Measurements from ENCODE around the gene RGS19. TPM values are rescaled to one million over a fixed set of nuclear protein-coding genes. Genes with fewer than 3 reads are reported as not detected.

RGS19 gene
- total and polyA plus RNA-seq, 2 donors from 2014 or later = 6.8 to 20.2 TPM

GRCh38 chr20:64038224-64038564 is 41.1 kb downstream of the RGS19 start:
- intact Hi-C loops (cut with DNase I) = no loop called here
- no peak for TF ChIP-seq CTCF (IDR thresholded peaks at IDR 0.05; ENCODE audit: borderline replicate concordance, extremely low read depth, insufficient read depth)
- peaks cover 0 to 14% (median 0%) of the 10 kb centered on the region in 3 donors for H3K4me1 ChIP-seq (ENCODE audit: control insufficient read depth in 2 of 3, insufficient read depth in 2 of 3, low read depth in 1 of 3, low read length in 3 of 3)
- no peaks in the 10 kb centered on the region for H3K9me3 ChIP-seq (ENCODE audit: control insufficient read depth in 2 of 3, insufficient read depth in 1 of 3, low read length in 3 of 3)
- H3K4me3 ChIP-seq (ENCODE audit: low read length in 3 of 3) = no peak overlapping the region
- FAIRE-seq (no peak), DNase-seq (peak in 4 of 5 donors; percentile 46 to 78 (median 50))
- H3K27ac ChIP-seq (ENCODE audit: low read depth in 2 of 2, low read length in 2 of 2) = no peak overlapping the region
- peaks cover 0 to 4% (median 0%) of the 10 kb centered on the region in 3 donors for H3K36me3 ChIP-seq (ENCODE audit: control insufficient read depth in 2 of 3, insufficient read depth in 3 of 3, low read length in 3 of 3)
- peaks cover 2% of the 10 kb centered on the region for H3K27me3 ChIP-seq (ENCODE audit: control insufficient read depth, insufficient read depth, low read length)
- H3K9ac ChIP-seq (ENCODE audit: low read length in 3 of 3) = no peak overlapping the region

- Histone ChIP-seq H3K36me3 (ENCODE audit: control insufficient read depth in 2 of 3, insufficient read depth in 3 of 3, low read length in 3 of 3) (peaks cover 0 to 4% (median 0%) of the 10 kb centered on the region in 3 donors), H3K9ac (ENCODE audit: low read length in 3 of 3) (no peak overlapping the region), H3K9me3 (ENCODE audit: control insufficient read depth in 2 of 3, insufficient read depth in 1 of 3, low read length in 3 of 3) (no peaks in the 10 kb centered on the region), H3K27me3 (ENCODE audit: control insufficient read depth, insufficient read depth, low read length) (peaks cover 2% of the 10 kb centered on the region), H3K4me1 (ENCODE audit: control insufficient read depth in 2 of 3, insufficient read depth in 2 of 3, low read depth in 1 of 3, low read length in 3 of 3) (peaks cover 0 to 14% (median 0%) of the 10 kb centered on the region in 3 donors), H3K27ac (ENCODE audit: low read depth in 2 of 2, low read length in 2 of 2) (no peak overlapping the region), H3K4me3 (ENCODE audit: low read length in 3 of 3) (no peak overlapping the region)
- TF ChIP-seq CTCF (IDR thresholded peaks at IDR 0.05; ENCODE audit: borderline replicate concordance, extremely low read depth, insufficient read depth) = no peak
- intact Hi-C loops (cut with DNase I) = no loop called here
- no peak for FAIRE-seq
- DNase-seq = peak in 2 of 5 donors; percentile 16 to 73
Measured at GRCh38 chr20:64037498-64038213, 41.7 kb downstream of the RGS19 start.

GRCh38 chr20:64037199-64037497 is 42.2 kb downstream of the RGS19 start:
- H3K27me3 ChIP-seq (ENCODE audit: control insufficient read depth, insufficient read depth, low read length) = peaks cover 2% of the 10 kb centered on the region
- no peaks in the 10 kb centered on the region for H3K9me3 ChIP-seq (ENCODE audit: control insufficient read depth in 2 of 3, insufficient read depth in 1 of 3, low read length in 3 of 3)
- H3K4me3 ChIP-seq (ENCODE audit: low read length in 3 of 3) = no peak overlapping the region
- H3K4me1 ChIP-seq (ENCODE audit: control insufficient read depth in 2 of 3, insufficient read depth in 2 of 3, low read depth in 1 of 3, low read length in 3 of 3) = peaks cover 0 to 14% (median 0%) of the 10 kb centered on the region in 3 donors
- TF ChIP-seq CTCF (IDR thresholded peaks at IDR 0.05; ENCODE audit: borderline replicate concordance, extremely low read depth, insufficient read depth) = no peak
- H3K9ac ChIP-seq (ENCODE audit: low read length in 3 of 3) = no peak overlapping the region
- intact Hi-C loops (cut with DNase I) = no loop called here
- DNase-seq (no peak), FAIRE-seq (no peak)
- H3K27ac ChIP-seq (ENCODE audit: low read depth in 2 of 2, low read length in 2 of 2) = no peak overlapping the region
- peaks cover 0 to 5% (median 0%) of the 10 kb centered on the region in 3 donors for H3K36me3 ChIP-seq (ENCODE audit: control insufficient read depth in 2 of 3, insufficient read depth in 3 of 3, low read length in 3 of 3)
